Colonic mucosa (tissue), 4 donors: ENCODE measurements around the gene SH3GL3. TPM values are rescaled to one million over a fixed set of nuclear protein-coding genes. Genes with fewer than 3 reads are reported as not detected.

Experiments used
- DNase-seq: peaks from one replicate; pipeline ENCODE4 v3.0.0-alpha.2; 2020
- H3K27ac ChIP-seq: fragments of 200-600 bp; one replicate; pipeline ENCODE4 v1.8.0; 2021
- H3K27me3 ChIP-seq: fragments of 200-600 bp; one replicate; pipeline ENCODE4 v1.8.0; 2021
- H3K36me3 ChIP-seq: fragments of 200-600 bp; one replicate; pipeline ENCODE4 v1.8.0; 2021
- H3K4me1 ChIP-seq: fragments of 200-600 bp; one replicate; pipeline ENCODE4 v1.8.0; 2021; ENCODE audit warnings: mild to moderate bottlenecking
- H3K4me3 ChIP-seq: fragments of 200-600 bp; one replicate; pipeline ENCODE4 v1.8.0; 2021
- H3K9ac ChIP-seq, 2 donors: one replicate each; pipeline ENCODE4 v1.7.0; 2013; ENCODE audit warnings: control low read depth in 2 of 2, low read depth in 2 of 2, low read length in 2 of 2
- H3K9me3 ChIP-seq: fragments of 200-600 bp; one replicate; pipeline ENCODE4 v1.8.0; 2021
- CTCF ChIP-seq: fragments of 200-600 bp; IDR thresholded peaks from one replicate; pipeline ENCODE4 v1.8.0; 2022; ENCODE audit warnings: antibody characterized with exemption, mild to moderate bottlenecking
- intact Hi-C: fragments of 100-400 bp; cut with DNase I; formaldehyde crosslinking; loops from one replicate; pipeline ENCODE4 v1.14.1; 2022
- total RNA-seq, 2 donors: library from RNA; stranded (reverse); fragmentation: NEBNext Ultra II Directional in 1 of 2; extraction: Animal tissue kit (Norgen Biotek cat#: 25700) in 1 of 2; gene quantifications; one replicate each; pipeline ENCODE4 v1.2.1, GENCODE V29; 2021
- donor health status: healthy.
- donor health status: DM: no; HTN: no; CAD: no.
- donor health status: DM: no; HTN: no; CAD: no.

Gene SH3GL3
- total RNA-seq, 2 donors from 2014 or later, result not detected

GRCh38 chr15:83613714-83614113 is 166.6 kb downstream of the SH3GL3 start:
- Histone ChIP-seq H3K27ac (no peak overlapping the region), H3K27me3 (no peaks in the 10 kb centered on the region), H3K36me3 (no peaks in the 10 kb centered on the region), H3K4me1 (no peaks in the 10 kb centered on the region), H3K4me3 (no peak overlapping the region), H3K9ac (no peak overlapping the region), H3K9me3 (no peaks in the 10 kb centered on the region)
- no peak for TF ChIP-seq CTCF
- DNase-seq, result no peak
- intact Hi-C loops, result no loop called here

GRCh38 chr15:83616840-83617239 is 169.7 kb downstream of the SH3GL3 start:
- Histone ChIP-seq H3K36me3 (no peaks in the 10 kb centered on the region), H3K4me3 (no peak overlapping the region), H3K27ac (no peak overlapping the region), H3K4me1 (no peaks in the 10 kb centered on the region), H3K27me3 (no peaks in the 10 kb centered on the region), H3K9ac (no peak overlapping the region), H3K9me3 (no peaks in the 10 kb centered on the region)
- TF ChIP-seq CTCF, result no peak
- intact Hi-C loops, result no loop called here
- no peak for DNase-seq

- Histone ChIP-seq H3K4me3 (no peak overlapping the region), H3K9ac (no peak overlapping the region), H3K36me3 (no peaks in the 10 kb centered on the region), H3K9me3 (no peaks in the 10 kb centered on the region), H3K4me1 (no peaks in the 10 kb centered on the region), H3K27me3 (no peaks in the 10 kb centered on the region), H3K27ac (no peak overlapping the region)
- no peak for TF ChIP-seq CTCF
- no peak for DNase-seq
- intact Hi-C loops, result no loop called here
Measured at GRCh38 chr15:83626171-83626802, 179.1 kb downstream of the SH3GL3 start.

- Histone ChIP-seq H3K9me3 (no peaks in the 10 kb centered on the region), H3K36me3 (no peaks in the 10 kb centered on the region), H3K27me3 (no peaks in the 10 kb centered on the region), H3K4me3 (no peak overlapping the region), H3K27ac (no peak overlapping the region), H3K4me1 (no peaks in the 10 kb centered on the region), H3K9ac (no peak overlapping the region)
- no peak for TF ChIP-seq CTCF
- no peak for DNase-seq
- intact Hi-C loops, result no loop called here
Measured at GRCh38 chr15:83631534-83631933, 184.4 kb downstream of the SH3GL3 start.

GRCh38 chr15:83643201-83643600 is 196.1 kb downstream of the SH3GL3 start:
- Histone ChIP-seq H3K27ac (no peak overlapping the region), H3K4me1 (no peaks in the 10 kb centered on the region), H3K27me3 (no peaks in the 10 kb centered on the region), H3K9ac (no peak overlapping the region), H3K4me3 (no peak overlapping the region), H3K36me3 (no peaks in the 10 kb centered on the region), H3K9me3 (no peaks in the 10 kb centered on the region)
- TF ChIP-seq CTCF, result no peak
- no peak for DNase-seq
- intact Hi-C loops, result no loop called here
